IMR-90 (cell line): ENCODE data around the gene NADK2.

Experiments
- CTCF ChIP-seq: conservative IDR thresholded peaks from 2 replicates; pipeline ENCODE4 v1.5.1; 2012; ENCODE audit warnings: mild to moderate bottlenecking, low read depth, low read length, improper control_type of control experiment
- POLR2A ChIP-seq: IDR thresholded peaks from 2 replicates; pipeline ENCODE4 v1.6.1; 2012; ENCODE audit warnings: mild to moderate bottlenecking, low read depth, low read length
- RAD21 ChIP-seq: IDR thresholded peaks from 2 replicates; pipeline ENCODE4 v1.6.1; 2012; ENCODE audit warnings: low read length, improper control_type of control experiment
- RCOR1 ChIP-seq: IDR thresholded peaks from 2 replicates; pipeline ENCODE4 v1.6.1; 2012; ENCODE audit warnings: mild to moderate bottlenecking, low read length, improper control_type of control experiment; ENCODE audit not compliant: insufficient replicate concordance
- RFX5 ChIP-seq: IDR thresholded peaks from 2 replicates; pipeline ENCODE4 v1.8.0; 2012; ENCODE audit warnings: low read depth, mild to moderate bottlenecking, low read length, moderate library complexity

GRCh38 chr5:36170832-36171424, 70.8 kb downstream of the NADK2 start:
- TF ChIP-seq CTCF: no peak
- no peak for TF ChIP-seq RAD21
- TF ChIP-seq RFX5: no peak
- TF ChIP-seq POLR2A: no peak
- TF ChIP-seq RCOR1: no peak
